K562 (cell line): ENCODE data around the gene SH3YL1. TPM values are rescaled to one million over a fixed set of nuclear protein-coding genes. Genes with fewer than 3 reads are reported as not detected.

Experiments
- ARHGAP35 ChIP-seq: fragments of 450-650 bp; IDR thresholded peaks from 2 replicates; pipeline ENCODE4 v1.6.1; 2018; ENCODE audit not compliant: partially characterized antibody
- CREB3L1 ChIP-seq: fragments of 450-650 bp; IDR thresholded peaks from 2 replicates; pipeline ENCODE4 v1.6.1; 2014; ENCODE audit warnings: low read depth, mild to moderate bottlenecking, moderate library complexity, borderline replicate concordance
- E2F6 ChIP-seq, 2 experiments: IDR thresholded peaks; 2 replicates each; pipeline ENCODE4 v1.6.1; 2011; ENCODE audit warnings: borderline replicate concordance in 1 of 2, control low read depth in 1 of 2, low read depth in 1 of 2, low read length in 1 of 2, mild to moderate bottlenecking in 1 of 2, mixed read lengths in 1 of 2, moderate library complexity in 1 of 2; ENCODE audit not compliant: insufficient read depth in 1 of 2, insufficient read length in 1 of 2, poor library complexity in 1 of 2, severe bottlenecking in 1 of 2; ENCODE audit errors: extremely low read depth in 1 of 2
- KAT7 ChIP-seq: sonication (generic); formaldehyde crosslinking; IDR thresholded peaks from 2 replicates; pipeline ENCODE4 v1.8.0; 2022; ENCODE audit warnings: missing genetic modification reagents, mild to moderate bottlenecking, borderline replicate concordance
- ZBTB7A ChIP-seq: IDR thresholded peaks from 2 replicates; pipeline ENCODE4 v1.6.1; 2011; ENCODE audit warnings: low read depth, mild to moderate bottlenecking, low read length, moderate library complexity, borderline replicate concordance; ENCODE audit not compliant: control insufficient read depth
- polyA plus RNA-seq, 8 experiments: library from polyadenylated mRNA; depleted of rRNA in 4 of 8; stranded (reverse) in 5 of 8; unstranded in 3 of 8; fragments of >200 nt; fragmentation: Nextera tagmentation in 2 of 8; fragmentation: Illumina TruSeq in 1 of 8; extraction: Ambion mirVana in 2 of 8; extraction: Trizol in 1 of 8; gene quantifications; 2 replicates each; pipeline versions ENCODE4 v1.2.1 to v1.2.3, GENCODE V29; 2011 to 2014; ENCODE audit warnings: inconsistent platforms in 1 of 8, missing spikeins in 1 of 8
- total RNA-seq, 7 experiments: library from RNA; depleted of rRNA in 6 of 7; stranded (reverse); fragments of >200 nt in 6 of 7; fragmentation: Illumina TruSeq in 2 of 7; extraction: Trizol in 2 of 7; gene quantifications; 2 replicates each; pipeline versions ENCODE4 v1.2.1 to v1.2.3, GENCODE V29; 2011 to 2021; ENCODE audit warnings: low replicate concordance in 1 of 7

The SH3YL1 gene
- total and polyA plus RNA-seq, 9 of the 15 experiments (the other 6 are each of a cell fraction or from before 2014, with no cell fraction given), result 3.9 to 7.8 (median 5.3) TPM

GRCh38 chr2:284896-285492 is 21.2 kb upstream of the SH3YL1 start (continued):
- TF ChIP-seq E2F6 (IDR thresholded peaks at IDR 0.05; ENCODE audit: borderline replicate concordance in 1 of 2, extremely low read depth in 1 of 2, insufficient read depth in 1 of 2, insufficient read length in 1 of 2, low read depth in 1 of 2, low read length in 1 of 2, poor library complexity in 1 of 2, severe bottlenecking in 1 of 2), result no peak
- no peak for TF ChIP-seq ZBTB7A
- TF ChIP-seq ARHGAP35, result no peak
- TF ChIP-seq KAT7, result no peak
- no peak for TF ChIP-seq CREB3L1
